AG10803 (cell line): ENCODE results near the gene PRR5L.

Experiments
- DNase-seq: peaks from one replicate; pipeline ENCODE4 v3.0.0; 2010; ENCODE audit warnings: low read depth
- H3K4me3 ChIP-seq: 2 replicates; pipeline ENCODE4 v1.5.1; 2011; ENCODE audit warnings: mild to moderate bottlenecking, low read length, control low read depth
- TF ChIP-seq, protein P1 (sequence below): conservative IDR thresholded peaks from 2 replicates; pipeline ENCODE4 v1.5.1; 2011; ENCODE audit warnings: mild to moderate bottlenecking, low read length, control low read depth, inconsistent platforms

The PRR5L gene

DNA sequence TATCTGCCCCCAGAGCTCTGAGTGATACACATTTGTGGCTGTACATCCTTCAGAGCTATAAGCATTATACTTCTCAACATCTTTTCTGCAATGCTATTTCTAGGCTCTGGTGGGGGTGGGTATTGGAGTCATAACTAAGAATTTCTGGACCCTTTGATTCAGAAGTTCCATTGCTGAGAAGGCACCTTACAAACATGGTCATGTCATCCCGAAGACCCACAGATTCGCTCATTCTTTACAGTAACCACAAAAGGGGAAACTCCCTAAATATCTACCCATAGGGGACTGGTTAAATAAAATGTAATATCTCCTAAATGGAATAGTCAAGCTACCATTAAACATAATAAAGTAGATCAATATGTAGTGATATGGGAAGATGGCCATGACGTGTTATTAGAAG is 98.8 kb downstream of the PRR5L start:
- TF ChIP-seq, protein P1, sequence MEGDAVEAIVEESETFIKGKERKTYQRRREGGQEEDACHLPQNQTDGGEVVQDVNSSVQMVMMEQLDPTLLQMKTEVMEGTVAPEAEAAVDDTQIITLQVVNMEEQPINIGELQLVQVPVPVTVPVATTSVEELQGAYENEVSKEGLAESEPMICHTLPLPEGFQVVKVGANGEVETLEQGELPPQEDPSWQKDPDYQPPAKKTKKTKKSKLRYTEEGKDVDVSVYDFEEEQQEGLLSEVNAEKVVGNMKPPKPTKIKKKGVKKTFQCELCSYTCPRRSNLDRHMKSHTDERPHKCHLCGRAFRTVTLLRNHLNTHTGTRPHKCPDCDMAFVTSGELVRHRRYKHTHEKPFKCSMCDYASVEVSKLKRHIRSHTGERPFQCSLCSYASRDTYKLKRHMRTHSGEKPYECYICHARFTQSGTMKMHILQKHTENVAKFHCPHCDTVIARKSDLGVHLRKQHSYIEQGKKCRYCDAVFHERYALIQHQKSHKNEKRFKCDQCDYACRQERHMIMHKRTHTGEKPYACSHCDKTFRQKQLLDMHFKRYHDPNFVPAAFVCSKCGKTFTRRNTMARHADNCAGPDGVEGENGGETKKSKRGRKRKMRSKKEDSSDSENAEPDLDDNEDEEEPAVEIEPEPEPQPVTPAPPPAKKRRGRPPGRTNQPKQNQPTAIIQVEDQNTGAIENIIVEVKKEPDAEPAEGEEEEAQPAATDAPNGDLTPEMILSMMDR, result no peak
- DNase-seq, result no peak
- H3K4me3 ChIP-seq, result no peak overlapping the region

DNA sequence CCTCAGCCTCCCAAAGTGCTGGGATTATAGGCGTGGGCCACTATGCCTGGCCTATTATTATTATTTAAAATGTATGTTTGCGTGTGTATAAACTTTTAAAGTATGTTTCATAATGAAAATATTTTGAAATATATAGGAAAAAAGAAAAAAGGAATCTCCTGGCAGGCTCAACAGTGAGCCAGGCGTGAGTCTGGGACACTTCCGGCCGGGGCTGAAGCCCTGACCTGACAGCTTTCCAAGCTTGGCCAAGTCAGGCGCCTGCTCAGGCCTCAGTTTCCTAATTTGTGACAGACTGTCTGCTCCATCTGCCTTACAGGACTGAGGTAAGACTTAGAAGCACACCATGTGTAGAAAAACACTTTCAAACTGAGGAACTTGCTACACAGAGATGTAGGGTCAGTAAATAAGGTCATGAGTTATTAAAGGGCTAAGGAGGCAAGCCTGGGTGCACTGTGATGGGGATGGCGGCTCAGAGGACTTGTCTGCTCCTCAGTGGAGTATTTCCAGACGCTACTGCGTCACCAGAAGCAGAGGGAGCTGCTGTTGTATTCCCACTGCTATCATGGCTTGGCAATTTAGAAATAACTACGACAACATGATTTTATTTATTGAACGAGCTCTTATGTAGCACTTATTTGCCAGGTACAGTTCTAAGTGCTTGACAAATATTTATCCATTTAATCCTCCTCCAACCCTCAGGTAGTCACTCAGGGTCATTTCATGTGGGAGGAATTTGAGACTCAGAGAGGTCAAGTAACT is 100.1 kb downstream of the PRR5L start:
- DNase-seq, result no peak
- TF ChIP-seq, protein P1, result no peak
- no peak overlapping the region for H3K4me3 ChIP-seq

- TF ChIP-seq, protein P1, result no peak
- no peak for DNase-seq
Measured at GRCh38 chr11:36398231-36398953, 102.3 kb downstream of the PRR5L start.

DNA sequence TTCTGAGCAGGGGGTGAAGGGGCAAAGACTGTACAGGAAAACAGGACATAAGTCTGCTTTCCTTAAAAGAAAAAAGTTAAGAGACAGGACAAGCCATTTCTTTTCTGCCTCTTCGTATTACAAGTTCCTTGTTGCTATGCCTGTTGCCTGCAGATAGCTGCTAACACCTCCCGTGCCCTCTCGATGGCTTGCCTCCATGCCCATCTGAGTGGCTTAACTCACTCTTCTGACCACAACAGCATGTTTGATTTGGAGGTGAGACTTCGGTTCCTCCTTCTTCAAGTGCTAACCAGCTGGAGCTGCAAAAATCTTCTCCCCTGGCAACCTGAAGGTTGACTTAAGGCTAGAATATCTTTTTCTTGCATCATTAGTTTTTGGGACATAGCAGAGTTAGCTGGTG is 103.1 kb downstream of the PRR5L start:
- no peak overlapping the region for H3K4me3 ChIP-seq
- no peak for DNase-seq
- TF ChIP-seq, protein P1, result no peak

More at GRCh38 chr11:36398231-36398953, 102.3 kb downstream of the PRR5L start:
- H3K4me3 ChIP-seq, result no peak overlapping the region

DNA sequence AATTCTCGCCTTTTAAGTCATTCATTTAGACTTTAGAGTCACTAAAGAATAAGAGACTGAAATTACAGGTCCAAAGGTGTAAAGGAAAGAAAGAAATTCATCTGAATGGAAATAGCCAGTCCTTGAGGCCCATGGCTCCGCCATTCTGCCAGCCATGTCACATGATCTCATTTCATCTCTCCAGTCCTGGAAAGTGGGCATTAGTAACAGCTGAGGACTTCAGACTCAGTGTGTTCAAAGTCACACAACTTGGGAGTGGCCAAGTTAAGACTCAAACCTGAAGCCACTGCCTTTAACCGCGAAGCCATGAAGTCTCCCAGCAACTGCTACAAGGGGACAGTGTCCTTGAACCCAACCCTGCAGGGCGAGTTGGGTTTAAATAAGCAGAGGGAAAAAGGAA is 103.7 kb downstream of the PRR5L start:
- DNase-seq, result no peak
- no peak overlapping the region for H3K4me3 ChIP-seq
- TF ChIP-seq, protein P1, result no peak

DNA sequence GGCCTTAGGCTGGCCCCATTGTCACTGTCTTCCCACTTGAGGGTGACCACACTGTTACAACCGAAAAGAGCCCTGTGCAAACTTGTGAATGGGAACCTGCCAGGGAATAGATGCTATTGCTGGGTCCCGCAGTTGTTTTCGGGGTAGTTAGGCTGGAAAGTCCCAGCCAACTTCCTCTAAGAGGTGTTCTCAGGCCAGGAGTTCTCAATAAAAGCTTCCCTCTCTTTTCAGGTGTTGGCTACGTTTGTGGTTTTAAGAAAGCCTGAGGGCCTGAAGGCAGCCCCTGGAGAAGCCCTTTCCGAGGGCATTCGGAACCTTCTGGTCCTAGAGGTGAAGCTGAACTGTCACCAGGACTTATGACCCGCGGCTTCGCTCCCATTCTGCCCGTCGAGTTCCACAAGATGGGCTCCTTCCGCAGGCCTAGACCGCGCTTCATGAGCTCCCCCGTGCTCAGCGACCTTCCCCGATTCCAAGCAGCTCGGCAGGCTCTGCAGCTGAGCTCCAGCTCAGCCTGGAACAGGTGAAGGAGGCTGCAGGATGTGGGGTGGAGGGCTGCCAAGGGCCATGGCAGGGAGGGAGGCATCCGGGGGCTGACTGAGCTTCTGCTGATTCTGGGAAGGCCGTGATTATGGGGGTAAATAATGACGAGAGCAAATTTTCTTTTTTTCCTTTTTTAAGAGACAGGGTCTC is 104.8 kb downstream of the PRR5L start:
- no peak overlapping the region for H3K4me3 ChIP-seq
- TF ChIP-seq, protein P1, result no peak
- no peak for DNase-seq
